Measurements from ENCODE around the gene BRI3BP. TPM values are rescaled to one million over a fixed set of nuclear protein-coding genes. Genes with fewer than 3 reads are reported as not detected.

Gene BRI3BP
- total RNA-seq, 1 experiment from 2014 or later: 19.4 TPM

DNA sequence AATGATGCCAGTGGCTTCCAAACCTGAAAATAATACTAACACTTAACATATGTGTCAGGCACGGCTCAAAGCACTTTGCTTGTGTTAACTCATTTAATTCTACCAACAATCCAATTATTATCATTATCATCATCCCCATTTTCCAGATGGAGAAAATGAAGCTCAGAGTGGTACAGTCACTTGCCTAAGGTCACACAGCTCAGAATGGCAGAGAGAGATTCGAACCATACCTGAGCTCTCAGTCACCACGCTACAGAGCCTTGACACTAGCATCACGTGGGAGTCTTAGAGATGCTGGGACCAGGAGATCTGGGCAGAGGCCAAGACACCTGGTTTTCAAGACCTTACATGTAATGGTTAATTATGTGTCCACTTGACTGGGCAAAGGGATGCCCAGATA lies 38.7 kb upstream of the BRI3BP start:
- BruUV-seq (replicated peaks): no TSS peak
- POLR2A ChIA-PET (ENCODE audit: unreplicated experiment): no interaction called here

DNA sequence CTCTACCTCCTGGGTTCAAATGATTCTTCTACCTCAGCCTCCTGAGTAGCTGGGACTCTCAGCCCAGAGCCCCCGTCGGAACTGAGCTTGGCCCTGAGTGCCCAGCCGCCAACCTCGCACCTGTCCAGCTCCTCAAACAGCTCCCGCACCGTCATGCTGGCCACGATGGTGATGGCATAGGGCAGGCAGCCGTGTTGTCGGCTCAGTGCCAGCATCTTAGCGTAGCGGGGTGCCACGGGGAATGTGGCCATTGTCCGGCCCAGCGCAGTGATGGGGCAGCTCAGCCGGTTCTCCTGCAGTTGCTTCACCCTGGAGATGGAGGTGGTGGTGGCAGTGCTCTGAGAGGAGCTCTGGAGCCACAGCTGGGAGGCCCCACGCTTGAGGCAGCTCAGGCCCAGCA lies 36.9 kb upstream of the BRI3BP start:
- intact Hi-C loops (cut with micrococcal nuclease; ENCODE audit: unreplicated experiment): no loop called here
- CTCF ChIA-PET: interaction anchor here (0.5 kb wide), 1 partner anchor 343 kb away, joined by 3 read pairs; no protein-coding TSS in a partner anchor

More for the DNA sequence above, 38.7 kb upstream of the BRI3BP start:
- intact Hi-C loops (cut with micrococcal nuclease; ENCODE audit: unreplicated experiment): no loop called here
- Histone ChIP-seq H3K27ac (no peak overlapping the region), H3K9me2 (ENCODE audit: insufficient read depth) (no peaks in the 10 kb centered on the region), H3K79me2 (ENCODE audit: low read depth) (no peaks in the 10 kb centered on the region), H3K27me3 (ENCODE audit: insufficient read depth, low read depth) (no peaks in the 10 kb centered on the region), H4K20me1 (ENCODE audit: insufficient read depth) (peaks cover 4% of the 10 kb centered on the region; the same call in 1 of the 2 replicates), H3K4me3 (no peak overlapping the region), H2AFZ (no peak overlapping the region), H3K9me3 (ENCODE audit: insufficient read depth, low read depth) (no peaks in the 10 kb centered on the region), H3K36me3 (ENCODE audit: low read depth) (peaks cover 11% of the 10 kb centered on the region), H3F3A (ENCODE audit: insufficient read depth, low read depth) (peaks cover 21% of the 10 kb centered on the region; the same call in 1 of the 2 replicates), H3K4me1 (replicated peaks; ENCODE audit: insufficient read depth) (peaks cover 16% of the 10 kb centered on the region), H3K4me2 (no peak overlapping the region)
- no peak for DNase-seq
- TF ChIP-seq EZH2 (IDR thresholded peaks at IDR 0.05; ENCODE audit: low read depth) (no peak), CTCF (conservative IDR thresholded peaks at IDR 0.05) (no peak)
- CTCF ChIA-PET: no interaction called here

GRCh38 chr12:124961055-124961454 lies 32.4 kb upstream of the BRI3BP start:
- Histone ChIP-seq H3K4me3 (no peak overlapping the region), H3K27me3 (ENCODE audit: insufficient read depth, low read depth) (no peaks in the 10 kb centered on the region), H3K9me2 (ENCODE audit: insufficient read depth) (no peaks in the 10 kb centered on the region), H3K27ac (no peak overlapping the region), H3K4me2 (no peak overlapping the region), H3K4me1 (replicated peaks; ENCODE audit: insufficient read depth) (no peaks in the 10 kb centered on the region), H3K79me2 (ENCODE audit: low read depth) (no peaks in the 10 kb centered on the region), H3K36me3 (ENCODE audit: low read depth) (peaks cover 1% of the 10 kb centered on the region; the same call in 1 of the 2 replicates), H4K20me1 (ENCODE audit: insufficient read depth) (no peaks in the 10 kb centered on the region; the same call in none of the 2 replicates), H3F3A (ENCODE audit: insufficient read depth, low read depth) (peaks cover 5% of the 10 kb centered on the region; the same call in 1 of the 2 replicates), H3K9me3 (ENCODE audit: insufficient read depth, low read depth) (no peaks in the 10 kb centered on the region), H2AFZ (no peak overlapping the region)
- CTCF ChIA-PET: no interaction called here
- POLR2A ChIA-PET (ENCODE audit: unreplicated experiment): interaction anchor here (0.6 kb wide), 1 partner anchor 48 kb away, joined by 3 read pairs; no protein-coding TSS in a partner anchor
- BruUV-seq (replicated peaks): no TSS peak
- no peak for DNase-seq
- intact Hi-C loops (cut with micrococcal nuclease; ENCODE audit: unreplicated experiment): no loop called here
- no peak for TF ChIP-seq CTCF (conservative IDR thresholded peaks at IDR 0.05)

More for the DNA sequence above, 36.9 kb upstream of the BRI3BP start:
- Histone ChIP-seq H3F3A (ENCODE audit: insufficient read depth, low read depth) (peaks cover 21% of the 10 kb centered on the region; the same call in 1 of the 2 replicates), H3K9me3 (ENCODE audit: insufficient read depth, low read depth) (no peaks in the 10 kb centered on the region), H3K27me3 (ENCODE audit: insufficient read depth, low read depth) (no peaks in the 10 kb centered on the region), H3K79me2 (ENCODE audit: low read depth) (no peaks in the 10 kb centered on the region), H2AFZ (no peak overlapping the region), H3K4me2 (no peak overlapping the region), H3K4me1 (replicated peaks; ENCODE audit: insufficient read depth) (peaks cover 16% of the 10 kb centered on the region), H4K20me1 (ENCODE audit: insufficient read depth) (peaks cover 4% of the 10 kb centered on the region; the same call in 1 of the 2 replicates), H3K36me3 (ENCODE audit: low read depth) (peaks cover 11% of the 10 kb centered on the region; the same call in 1 of the 2 replicates), H3K9me2 (ENCODE audit: insufficient read depth) (no peaks in the 10 kb centered on the region), H3K4me3 (no peak overlapping the region), H3K27ac (no peak overlapping the region)
- BruUV-seq (replicated peaks): no TSS peak
- POLR2A ChIA-PET (ENCODE audit: unreplicated experiment): no interaction called here
- TF ChIP-seq CTCF (conservative IDR thresholded peaks at IDR 0.05) (no peak), EZH2 (IDR thresholded peaks at IDR 0.05; ENCODE audit: low read depth) (no peak)
- no peak for DNase-seq
